Stomach smooth muscle (tissue), 2 donors: ENCODE measurements around the gene SLAIN1.

Experiments used
- H3K27ac ChIP-seq: one replicate; pipeline ENCODE4 v1.7.0; 2013; ENCODE audit warnings: mild to moderate bottlenecking, low read length, inconsistent platforms
- H3K27me3 ChIP-seq, 2 donors: one replicate each; pipeline ENCODE4 v1.7.0; 2013; ENCODE audit warnings: low read length in 2 of 2; ENCODE audit not compliant: insufficient read depth in 2 of 2, control insufficient read depth in 1 of 2
- H3K36me3 ChIP-seq, 2 donors: one replicate each; pipeline ENCODE4 v1.7.0; 2013; ENCODE audit warnings: low read length in 2 of 2; ENCODE audit not compliant: control insufficient read depth in 2 of 2, insufficient read depth in 2 of 2
- H3K4me1 ChIP-seq: one replicate; pipeline ENCODE4 v1.7.0; 2013; ENCODE audit warnings: low read length; ENCODE audit not compliant: control insufficient read depth, insufficient read depth
- H3K4me3 ChIP-seq, 2 donors: one replicate each; pipeline ENCODE4 v1.7.0; 2013; ENCODE audit warnings: low read length in 2 of 2
- H3K9ac ChIP-seq, 2 donors: one replicate each; pipeline ENCODE4 v1.7.0; 2013; ENCODE audit warnings: low read length in 2 of 2, mild to moderate bottlenecking in 1 of 2
- H3K9me3 ChIP-seq, 2 donors: one replicate each; pipeline ENCODE4 v1.7.0; 2013; ENCODE audit warnings: low read length in 2 of 2; ENCODE audit not compliant: control insufficient read depth in 2 of 2
- donor health status: healthy.
- donor health status: Pancreatic carcinoma.

The SLAIN1 gene

GRCh38 chr13:77806518-77806917 lies 109.0 kb downstream of the SLAIN1 start:
- Histone ChIP-seq H3K36me3 (no peaks in the 10 kb centered on the region), H3K9me3 (no peaks in the 10 kb centered on the region), H3K27ac (no peak overlapping the region), H3K4me3 (no peak overlapping the region), H3K4me1 (no peaks in the 10 kb centered on the region), H3K9ac (no peak overlapping the region), H3K27me3 (no peaks in the 10 kb centered on the region)

- H3K9me3 ChIP-seq = no peaks in the 10 kb centered on the region
- no peak overlapping the region for H3K4me3 ChIP-seq
- no peaks in the 10 kb centered on the region for H3K4me1 ChIP-seq
- no peak overlapping the region for H3K27ac ChIP-seq
- H3K27me3 ChIP-seq = no peaks in the 10 kb centered on the region
- no peak overlapping the region for H3K9ac ChIP-seq
- no peaks in the 10 kb centered on the region for H3K36me3 ChIP-seq
These were observed 110.1 kb downstream of the SLAIN1 start for GRCh38 chr13:77807431-77808135.

GRCh38 chr13:77810430-77810829 lies 112.9 kb downstream of the SLAIN1 start:
- Histone ChIP-seq H3K27ac (no peak overlapping the region), H3K27me3 (no peaks in the 10 kb centered on the region), H3K36me3 (no peaks in the 10 kb centered on the region), H3K4me1 (no peaks in the 10 kb centered on the region), H3K9ac (no peak overlapping the region), H3K9me3 (no peaks in the 10 kb centered on the region), H3K4me3 (no peak overlapping the region)

- H3K27me3 ChIP-seq = no peaks in the 10 kb centered on the region
- no peak overlapping the region for H3K27ac ChIP-seq
- no peaks in the 10 kb centered on the region for H3K9me3 ChIP-seq
- H3K9ac ChIP-seq = no peak overlapping the region
- H3K4me3 ChIP-seq = no peak overlapping the region
- H3K4me1 ChIP-seq = no peaks in the 10 kb centered on the region
- H3K36me3 ChIP-seq = no peaks in the 10 kb centered on the region
These were observed 113.4 kb downstream of the SLAIN1 start for GRCh38 chr13:77810878-77811277.

GRCh38 chr13:77811381-77811780 lies 113.9 kb downstream of the SLAIN1 start:
- Histone ChIP-seq H3K27me3 (no peaks in the 10 kb centered on the region), H3K9me3 (no peaks in the 10 kb centered on the region), H3K27ac (no peak overlapping the region), H3K4me1 (no peaks in the 10 kb centered on the region), H3K4me3 (no peak overlapping the region), H3K36me3 (no peaks in the 10 kb centered on the region), H3K9ac (no peak overlapping the region)

- H3K9me3 ChIP-seq = no peaks in the 10 kb centered on the region
- no peaks in the 10 kb centered on the region for H3K36me3 ChIP-seq
- H3K9ac ChIP-seq = no peak overlapping the region
- H3K4me3 ChIP-seq = no peak overlapping the region
- H3K27me3 ChIP-seq = no peaks in the 10 kb centered on the region
- no peak overlapping the region for H3K27ac ChIP-seq
- H3K4me1 ChIP-seq = no peaks in the 10 kb centered on the region
These were observed 114.5 kb downstream of the SLAIN1 start for GRCh38 chr13:77811981-77812380.
